Measurements from ENCODE around the gene E2F6. TPM values are rescaled to one million over a fixed set of nuclear protein-coding genes. Genes with fewer than 3 reads are reported as not detected.

E2F6 gene, protein sequence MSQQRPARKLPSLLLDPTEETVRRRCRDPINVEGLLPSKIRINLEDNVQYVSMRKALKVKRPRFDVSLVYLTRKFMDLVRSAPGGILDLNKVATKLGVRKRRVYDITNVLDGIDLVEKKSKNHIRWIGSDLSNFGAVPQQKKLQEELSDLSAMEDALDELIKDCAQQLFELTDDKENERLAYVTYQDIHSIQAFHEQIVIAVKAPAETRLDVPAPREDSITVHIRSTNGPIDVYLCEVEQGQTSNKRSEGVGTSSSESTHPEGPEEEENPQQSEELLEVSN
- total RNA-seq (10 to 100 TPM in 2 of 7 donors, 1 to 10 TPM in 5; 7.3 to 13.6 (median 8.7) TPM), polyA plus RNA-seq (1 to 10 TPM; 4.7 to 7.7 (median 4.7) TPM)
- long read RNA-seq, donor 1, partial matches to known transcripts = 0 of 4 reads
- long read RNA-seq, donor 1, other reads (novel, unspliced or antisense) = 0 of 4 reads
- long read RNA-seq, donor 2, partial matches to known transcripts = 0 of 5 reads
- long read RNA-seq, donor 2, other reads (novel, unspliced or antisense) = 0 of 5 reads

- peak; percentile 95 for DNase-seq
- H3K9me3 ChIP-seq = no peaks in the 10 kb centered on the region
- WGBS, 5 donors = 0 to 1% (median 1%) methylated on average over 55 to 86 of the region's 86 CpGs
- peaks cover 20 to 54% (median 39%) of the 10 kb centered on the region in 6 donors for H3K4me1 ChIP-seq
- H3K36me3 ChIP-seq = peaks cover 0 to 8% (median 0%) of the 10 kb centered on the region in 6 donors
- no peaks in the 10 kb centered on the region for H3K27me3 ChIP-seq (replicated peaks in 1 of 7)
- H3K27ac ChIP-seq = peak within 1 kb of the TSS; percentile 75 to 93 (median 90)
- intact Hi-C loops (cut with DNase I; ENCODE audit: low total_unique reads) = no loop called here
- TF ChIP-seq POLR2A (IDR thresholded peaks at IDR 0.05) (no peak), POLR2AphosphoS5 (IDR thresholded peaks at IDR 0.05) (peak; percentile 90 to 92 (median 92))
- TF ChIP-seq, protein P1, sequence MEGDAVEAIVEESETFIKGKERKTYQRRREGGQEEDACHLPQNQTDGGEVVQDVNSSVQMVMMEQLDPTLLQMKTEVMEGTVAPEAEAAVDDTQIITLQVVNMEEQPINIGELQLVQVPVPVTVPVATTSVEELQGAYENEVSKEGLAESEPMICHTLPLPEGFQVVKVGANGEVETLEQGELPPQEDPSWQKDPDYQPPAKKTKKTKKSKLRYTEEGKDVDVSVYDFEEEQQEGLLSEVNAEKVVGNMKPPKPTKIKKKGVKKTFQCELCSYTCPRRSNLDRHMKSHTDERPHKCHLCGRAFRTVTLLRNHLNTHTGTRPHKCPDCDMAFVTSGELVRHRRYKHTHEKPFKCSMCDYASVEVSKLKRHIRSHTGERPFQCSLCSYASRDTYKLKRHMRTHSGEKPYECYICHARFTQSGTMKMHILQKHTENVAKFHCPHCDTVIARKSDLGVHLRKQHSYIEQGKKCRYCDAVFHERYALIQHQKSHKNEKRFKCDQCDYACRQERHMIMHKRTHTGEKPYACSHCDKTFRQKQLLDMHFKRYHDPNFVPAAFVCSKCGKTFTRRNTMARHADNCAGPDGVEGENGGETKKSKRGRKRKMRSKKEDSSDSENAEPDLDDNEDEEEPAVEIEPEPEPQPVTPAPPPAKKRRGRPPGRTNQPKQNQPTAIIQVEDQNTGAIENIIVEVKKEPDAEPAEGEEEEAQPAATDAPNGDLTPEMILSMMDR (IDR thresholded peaks at IDR 0.05 in 8 of 11, conservative IDR thresholded peaks at IDR 0.05 in 3 of 11) = peak in 2 of 11 experiments; percentile 15 to 16
- H3K4me3 ChIP-seq = peak within 1 kb of the TSS; percentile 61 to 94 (median 74)
Measured at GRCh38 chr2:11465485-11466306, at the start of gene E2F6. TSS of gene E2F6 (minus strand) at chr2:11466161. CDS start at chr2:11465879, 282 bp downstream.

DNA sequence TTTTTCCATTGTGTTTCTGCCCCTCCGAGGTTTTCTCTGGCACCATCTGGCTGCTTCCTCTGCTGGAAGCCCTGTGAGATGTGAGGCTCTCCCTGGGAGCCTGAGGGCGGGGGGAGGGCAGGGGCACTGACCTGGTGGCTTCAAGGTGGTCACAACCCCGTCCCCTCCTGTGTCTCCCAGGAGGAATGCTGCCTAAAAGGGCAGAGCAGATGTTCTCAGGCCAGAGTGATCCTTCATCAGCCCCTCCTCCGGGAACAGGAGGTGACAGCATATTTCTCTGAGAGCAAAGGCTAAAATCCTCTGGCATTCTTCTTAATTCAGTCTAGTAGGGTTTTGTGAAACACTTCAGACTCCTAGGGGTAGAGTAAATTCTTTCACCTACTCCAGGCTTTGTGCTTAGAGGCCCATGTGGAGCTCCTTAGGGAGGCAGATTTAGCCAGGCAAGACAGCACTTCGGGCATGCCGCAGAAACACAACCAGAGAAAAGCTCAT is 49.6 kb upstream of the E2F6 start:
- no peak overlapping the region for H3K4me3 ChIP-seq
- H3K27me3 ChIP-seq (replicated peaks in 1 of 7) = peaks cover 0 to 32% (median 0%) of the 10 kb centered on the region in 7 donors
- DNase-seq = no peak
- intact Hi-C loops (cut with DNase I; ENCODE audit: low total_unique reads) = no loop called here
- H3K4me1 ChIP-seq = no peaks in the 10 kb centered on the region
- TF ChIP-seq, protein P1 (IDR thresholded peaks at IDR 0.05 in 8 of 11, conservative IDR thresholded peaks at IDR 0.05 in 3 of 11) = no peak
- no peak for TF ChIP-seq POLR2AphosphoS5 (IDR thresholded peaks at IDR 0.05)
- no peak for TF ChIP-seq POLR2A (IDR thresholded peaks at IDR 0.05)
- no peaks in the 10 kb centered on the region for H3K36me3 ChIP-seq
- no peak overlapping the region for H3K27ac ChIP-seq
- H3K9me3 ChIP-seq = peaks cover 0 to 20% (median 14%) of the 10 kb centered on the region in 8 donors
- 55 to 67% (median 62%) methylated on average over 6 of the region's 6 CpGs for WGBS, 5 donors

DNA sequence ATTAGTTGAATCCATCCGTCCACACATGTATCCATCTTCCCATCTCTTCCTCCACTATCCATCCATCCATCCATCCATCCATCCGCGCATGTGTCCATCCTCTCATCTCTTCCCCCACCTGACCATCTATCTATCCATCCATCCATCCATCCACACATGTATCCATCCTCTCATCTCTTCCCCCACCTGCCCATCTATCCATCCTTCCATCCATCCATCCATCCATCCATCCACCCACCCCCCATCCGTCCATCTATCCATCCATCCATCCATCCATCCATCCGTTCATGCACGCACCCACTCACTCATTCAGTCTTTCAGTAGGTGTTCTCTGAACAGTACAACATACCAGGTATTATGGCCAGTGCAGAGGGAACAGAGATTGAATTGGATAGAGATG is 48.9 kb upstream of the E2F6 start:
- intact Hi-C loops (cut with DNase I; ENCODE audit: low total_unique reads) = no loop called here
- Histone ChIP-seq H3K4me1 (no peaks in the 10 kb centered on the region), H3K9me3 (peaks cover 0 to 15% (median 11%) of the 10 kb centered on the region in 8 donors), H3K36me3 (no peaks in the 10 kb centered on the region), H3K4me3 (no peak overlapping the region), H3K27ac (no peak overlapping the region), H3K27me3 (replicated peaks in 1 of 7) (peaks cover 0 to 32% (median 0%) of the 10 kb centered on the region in 7 donors)
- 81 to 96% (median 87%) methylated on average over 6 of the region's 6 CpGs for WGBS, 5 donors
- no peak for DNase-seq
- TF ChIP-seq, protein P1 (IDR thresholded peaks at IDR 0.05 in 8 of 11, conservative IDR thresholded peaks at IDR 0.05 in 3 of 11) = no peak
- TF ChIP-seq POLR2A (IDR thresholded peaks at IDR 0.05) = no peak
- TF ChIP-seq POLR2AphosphoS5 (IDR thresholded peaks at IDR 0.05) = no peak

Measured in spleen (tissue), 13 donors.